Peyer's patch (tissue), 4 donors: ENCODE results near the gene NUP214. TPM values are rescaled to one million over a fixed set of nuclear protein-coding genes. Genes with fewer than 3 reads are reported as not detected.
A peak's percentile ranks its signal among the peaks of the same experiment; 100 is the strongest.

Experiments
- DNase-seq, 3 donors: peaks; one replicate each; pipeline ENCODE4 v3.0.0-alpha.2; 2017 to 2019
- H3K27ac ChIP-seq, 4 donors: fragments of 200-600 bp; sonication (generic); one replicate each; pipeline ENCODE4 v1.5.1; 2016 to 2019
- H3K27me3 ChIP-seq, 2 donors: fragments of 200-600 bp; sonication (generic); one replicate each; pipeline ENCODE4 v1.5.1; 2019
- H3K36me3 ChIP-seq, 3 donors: fragments of 200-600 bp; sonication (generic); one replicate each; pipeline ENCODE4 v1.5.1; 2016 to 2019
- H3K4me1 ChIP-seq, 4 donors: fragments of 200-600 bp; sonication (generic); one replicate each; pipeline ENCODE4 v1.5.1; 2016 to 2019
- H3K4me3 ChIP-seq, 4 donors: fragments of 200-600 bp; sonication (generic); 1 replicate in 3 of 4; 2 replicates in 1 of 4; pipeline ENCODE4 v1.5.1; 2016 to 2019; ENCODE audit warnings: mild to moderate bottlenecking in 1 of 4
- H3K9me3 ChIP-seq, 4 donors: fragments of 200-600 bp; sonication (generic); one replicate each; pipeline ENCODE4 v1.5.1; 2016 to 2019; ENCODE audit warnings: mild to moderate bottlenecking in 1 of 4
- CTCF ChIP-seq, 6 experiments: fragments of 450-650 bp in 4 of 6; fragments of 200-600 bp in 2 of 6; sonication (generic) in 1 of 6; IDR thresholded peaks; one replicate each; pipeline ENCODE4 v1.5.1; 2017 to 2019; ENCODE audit warnings: antibody characterized with exemption in 6 of 6, mild to moderate bottlenecking in 3 of 6, moderate library complexity in 1 of 6
- POLR2A ChIP-seq, 2 donors: fragments of 450-650 bp; IDR thresholded peaks; one replicate each; pipeline ENCODE4 v1.5.1; 2017; ENCODE audit warnings: antibody characterized with exemption in 2 of 2, mild to moderate bottlenecking in 2 of 2, moderate library complexity in 2 of 2
- total RNA-seq, 4 donors: library from RNA; depleted of rRNA; stranded (reverse); fragments of >200 nt; gene quantifications; one replicate each; pipeline ENCODE4 v1.1.0, GENCODE V29; 2016

The NUP214 gene
- total RNA-seq, 4 donors from 2014 or later = 48.2 to 159 (median 88.2) TPM

- Histone ChIP-seq H3K27me3 (no peaks in the 10 kb centered on the region), H3K4me3 (no peak overlapping the region), H3K36me3 (peaks cover 0 to 62% (median 0%) of the 10 kb centered on the region in 3 donors), H3K4me1 (peaks cover 0 to 20% (median 8%) of the 10 kb centered on the region in 4 donors), H3K27ac (peak overlapping the region; percentile 31 to 60 (median 38)), H3K9me3 (no peaks in the 10 kb centered on the region)
- DNase-seq = peak in 1 of 3 donors; percentile 41
- TF ChIP-seq POLR2A (IDR thresholded peaks at IDR 0.05) (no peak), CTCF (IDR thresholded peaks at IDR 0.05) (no peak)
Measured at GRCh38 chr9:131233995-131234394, 108.6 kb downstream of the NUP214 start.

- Histone ChIP-seq H3K9me3 (no peaks in the 10 kb centered on the region), H3K27me3 (no peaks in the 10 kb centered on the region), H3K4me3 (no peak overlapping the region), H3K4me1 (peaks cover 0 to 21% (median 9%) of the 10 kb centered on the region in 4 donors), H3K36me3 (peaks cover 0 to 54% (median 0%) of the 10 kb centered on the region in 3 donors), H3K27ac (no peak overlapping the region)
- TF ChIP-seq CTCF (IDR thresholded peaks at IDR 0.05) (no peak), POLR2A (IDR thresholded peaks at IDR 0.05) (no peak)
- peak in 1 of 3 donors; percentile 33 for DNase-seq
Measured at GRCh38 chr9:131234799-131235479, 109.6 kb downstream of the NUP214 start.

- no peaks in the 10 kb centered on the region for H3K27me3 ChIP-seq
- no peaks in the 10 kb centered on the region for H3K9me3 ChIP-seq
- no peak overlapping the region for H3K4me3 ChIP-seq
- DNase-seq = no peak
- H3K27ac ChIP-seq = no peak overlapping the region
- H3K36me3 ChIP-seq = peaks cover 0 to 51% (median 0%) of the 10 kb centered on the region in 3 donors
- TF ChIP-seq POLR2A (IDR thresholded peaks at IDR 0.05) = no peak
- TF ChIP-seq CTCF (IDR thresholded peaks at IDR 0.05) = no peak
- peaks cover 0 to 21% (median 9%) of the 10 kb centered on the region in 4 donors for H3K4me1 ChIP-seq
Measured at GRCh38 chr9:131235480-131235851, 110.1 kb downstream of the NUP214 start.

- DNase-seq = no peak
- no peaks in the 10 kb centered on the region for H3K27me3 ChIP-seq
- peaks cover 0 to 21% (median 9%) of the 10 kb centered on the region in 4 donors for H3K4me1 ChIP-seq
- H3K4me3 ChIP-seq = no peak overlapping the region
- TF ChIP-seq CTCF (IDR thresholded peaks at IDR 0.05) (no peak), POLR2A (IDR thresholded peaks at IDR 0.05) (no peak)
- H3K9me3 ChIP-seq = no peaks in the 10 kb centered on the region
- no peak overlapping the region for H3K27ac ChIP-seq
- H3K36me3 ChIP-seq = peaks cover 0 to 44% (median 0%) of the 10 kb centered on the region in 3 donors
Measured at GRCh38 chr9:131236161-131236560, 110.8 kb downstream of the NUP214 start.

GRCh38 chr9:131236761-131237160 lies 111.4 kb downstream of the NUP214 start:
- Histone ChIP-seq H3K4me1 (peaks cover 0 to 21% (median 9%) of the 10 kb centered on the region in 4 donors), H3K36me3 (peaks cover 0 to 38% (median 0%) of the 10 kb centered on the region in 3 donors), H3K27ac (no peak overlapping the region), H3K27me3 (no peaks in the 10 kb centered on the region), H3K9me3 (no peaks in the 10 kb centered on the region), H3K4me3 (no peak overlapping the region)
- TF ChIP-seq CTCF (IDR thresholded peaks at IDR 0.05) = no peak
- TF ChIP-seq POLR2A (IDR thresholded peaks at IDR 0.05) = no peak
- DNase-seq = no peak
